ENCODE data around the gene GLA.

Gene GLA

GRCh38 chrX:101365301-101365795 is 42.4 kb downstream of the GLA start:
- no peak overlapping the region for H3K4me3 ChIP-seq (ENCODE audit: low read depth, low read length)
- H3K9me3 ChIP-seq (ENCODE audit: severe bottlenecking), result no peaks in the 10 kb centered on the region
- no peak overlapping the region for H3K27ac ChIP-seq
- no peak for TF ChIP-seq CTCF (IDR thresholded peaks at IDR 0.05; ENCODE audit: low read depth, low read length)
- peaks cover 24% of the 10 kb centered on the region for H3K27me3 ChIP-seq (ENCODE audit: insufficient read depth, low read depth, severe bottlenecking)
- DNase-seq, result no peak
- H3K36me3 ChIP-seq, result no peaks in the 10 kb centered on the region

DNA sequence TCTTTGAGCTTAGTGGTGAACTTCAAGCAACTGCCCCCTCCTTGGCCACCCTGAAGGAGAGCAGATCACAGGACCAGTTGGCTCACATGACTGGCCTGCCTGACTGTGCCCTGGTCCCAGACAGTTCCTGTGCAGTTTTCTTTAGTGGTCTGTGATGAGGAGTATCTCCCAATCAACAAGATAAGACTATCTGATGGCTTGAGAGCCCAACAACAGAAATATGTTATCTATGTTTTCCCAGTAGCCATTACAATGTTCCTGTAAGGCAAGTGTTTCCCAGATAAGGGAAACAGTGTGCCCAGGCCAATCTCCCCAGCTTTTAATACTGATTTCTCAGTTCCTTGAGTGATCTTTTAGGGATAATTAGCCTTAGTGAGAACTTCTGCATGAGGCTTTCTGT is 45.0 kb downstream of the GLA start:
- no peaks in the 10 kb centered on the region for H3K36me3 ChIP-seq
- H3K4me3 ChIP-seq (ENCODE audit: low read depth, low read length), result no peak overlapping the region
- H3K27ac ChIP-seq, result no peak overlapping the region
- H3K27me3 ChIP-seq (ENCODE audit: insufficient read depth, low read depth, severe bottlenecking), result peaks cover 9% of the 10 kb centered on the region
- DNase-seq, result no peak
- no peak for TF ChIP-seq CTCF (IDR thresholded peaks at IDR 0.05; ENCODE audit: low read depth, low read length)
- no peaks in the 10 kb centered on the region for H3K9me3 ChIP-seq (ENCODE audit: severe bottlenecking)

DNA sequence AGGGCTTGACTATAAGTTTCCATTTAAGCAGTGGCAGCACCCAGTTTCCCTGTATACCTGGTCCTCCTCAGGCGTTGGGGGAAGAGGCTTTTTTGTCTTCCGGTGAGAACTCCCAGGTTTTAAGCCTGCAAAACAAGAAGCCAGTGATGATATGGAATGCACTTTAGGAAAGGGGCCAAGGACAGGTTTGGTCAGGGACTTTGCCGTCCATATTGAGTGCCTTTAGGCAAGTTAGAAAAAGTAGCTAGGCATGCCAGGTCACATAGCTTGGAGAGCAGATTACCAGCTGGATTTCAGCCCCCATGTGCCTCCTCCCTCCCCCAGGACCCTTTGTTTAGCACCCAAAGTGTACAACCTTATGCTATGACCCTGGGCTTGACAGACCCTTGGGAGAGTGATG is 45.6 kb downstream of the GLA start:
- no peaks in the 10 kb centered on the region for H3K9me3 ChIP-seq (ENCODE audit: severe bottlenecking)
- H3K36me3 ChIP-seq, result no peaks in the 10 kb centered on the region
- no peak for TF ChIP-seq CTCF (IDR thresholded peaks at IDR 0.05; ENCODE audit: low read depth, low read length)
- H3K4me3 ChIP-seq (ENCODE audit: low read depth, low read length), result no peak overlapping the region
- no peak overlapping the region for H3K27ac ChIP-seq
- no peak for DNase-seq
- peaks cover 11% of the 10 kb centered on the region for H3K27me3 ChIP-seq (ENCODE audit: insufficient read depth, low read depth, severe bottlenecking)

DNA sequence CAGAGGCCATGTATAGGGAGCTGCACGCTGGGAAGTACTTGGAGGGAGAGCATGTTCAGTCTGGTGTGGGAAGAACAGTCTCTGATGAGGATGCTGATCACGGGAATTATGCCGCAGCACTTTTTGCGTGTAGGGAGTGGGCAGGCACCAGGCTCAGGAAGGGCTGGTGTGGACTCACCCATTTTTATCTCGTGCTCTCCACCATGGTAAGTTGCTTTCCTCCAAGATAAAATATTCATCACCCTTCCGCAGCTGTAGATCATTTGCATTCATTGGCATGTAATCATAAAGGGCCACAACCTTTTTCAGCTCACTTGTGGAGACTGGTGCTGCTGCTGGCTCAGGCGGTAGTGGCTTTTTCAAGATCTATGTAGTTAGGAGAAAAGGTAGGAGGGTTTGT is 47.3 kb downstream of the GLA start:
- Histone ChIP-seq H3K36me3 (no peaks in the 10 kb centered on the region), H3K4me3 (ENCODE audit: low read depth, low read length) (no peak overlapping the region), H3K27ac (no peak overlapping the region), H3K27me3 (ENCODE audit: insufficient read depth, low read depth, severe bottlenecking) (peaks cover 12% of the 10 kb centered on the region), H3K9me3 (ENCODE audit: severe bottlenecking) (no peaks in the 10 kb centered on the region)
- TF ChIP-seq CTCF (IDR thresholded peaks at IDR 0.05; ENCODE audit: low read depth, low read length), result no peak
- DNase-seq, result no peak

GRCh38 chrX:101359966-101360365 is 47.8 kb downstream of the GLA start:
- H3K4me3 ChIP-seq (ENCODE audit: low read depth, low read length), result no peak overlapping the region
- H3K9me3 ChIP-seq (ENCODE audit: severe bottlenecking), result no peaks in the 10 kb centered on the region
- no peak for TF ChIP-seq CTCF (IDR thresholded peaks at IDR 0.05; ENCODE audit: low read depth, low read length)
- DNase-seq, result no peak
- no peaks in the 10 kb centered on the region for H3K36me3 ChIP-seq
- peaks cover 12% of the 10 kb centered on the region for H3K27me3 ChIP-seq (ENCODE audit: insufficient read depth, low read depth, severe bottlenecking)
- no peak overlapping the region for H3K27ac ChIP-seq

- no peak for DNase-seq
- Histone ChIP-seq H3K9me3 (ENCODE audit: severe bottlenecking) (no peaks in the 10 kb centered on the region), H3K27ac (no peak overlapping the region), H3K27me3 (ENCODE audit: insufficient read depth, low read depth, severe bottlenecking) (peaks cover 12% of the 10 kb centered on the region), H3K36me3 (no peaks in the 10 kb centered on the region), H3K4me3 (ENCODE audit: low read depth, low read length) (no peak overlapping the region)
- TF ChIP-seq CTCF (IDR thresholded peaks at IDR 0.05; ENCODE audit: low read depth, low read length), result 0 out of 2 replicates have a peak, but pooled peaks have one; percentile 26
These were observed 50.4 kb downstream of the GLA start for GRCh38 chrX:101357166-101357795.
